HCT116 (cell line): ENCODE data around the gene ATP5PO.

Experiments
- CEBPB ChIP-seq: IDR thresholded peaks from 2 replicates; pipeline ENCODE4 v1.6.1; 2012; ENCODE audit warnings: low read depth
- CTCF ChIP-seq, 3 experiments: fragments of 200-600 bp in 1 of 3; sonication (generic) in 1 of 3; IDR thresholded peaks in 2 of 3; conservative IDR thresholded peaks in 1 of 3; 2 replicates each; pipeline ENCODE4 v1.5.1; 2012 to 2017; ENCODE audit warnings: low read depth in 2 of 3, low read length in 2 of 3, antibody characterized with exemption in 1 of 3, borderline replicate concordance in 1 of 3, control low read depth in 1 of 3, mild to moderate bottlenecking in 1 of 3, mixed read lengths in 1 of 3, mixed run types in 1 of 3, moderate library complexity in 1 of 3; ENCODE audit not compliant: insufficient read depth in 1 of 3
- EZH2 ChIP-seq: fragments of 200-600 bp; sonication (generic); IDR thresholded peaks from 2 replicates; pipeline ENCODE4 v1.6.1; 2017; ENCODE audit warnings: antibody characterized with exemption, mixed run types
- POLR2AphosphoS5 ChIP-seq: IDR thresholded peaks from 2 replicates; pipeline ENCODE4 v1.6.1; 2011; ENCODE audit warnings: mild to moderate bottlenecking, low read depth, low read length, moderate library complexity
- TF ChIP-seq, protein P1 (sequence below): IDR thresholded peaks from 2 replicates; pipeline ENCODE4 v1.6.1; 2012
- TF ChIP-seq, protein P2 (sequence below): IDR thresholded peaks from 2 replicates; pipeline ENCODE4 v1.6.1; 2012; ENCODE audit warnings: low read depth

GRCh38 chr21:33937146-33937545 lies 21.5 kb upstream of the ATP5PO start:
- TF ChIP-seq CEBPB (no peak), CTCF (IDR thresholded peaks at IDR 0.05 in 2 of 3, conservative IDR thresholded peaks at IDR 0.05 in 1 of 3; ENCODE audit: borderline replicate concordance in 1 of 3, insufficient read depth in 1 of 3, low read depth in 2 of 3, low read length in 2 of 3) (no peak), EZH2 (no peak), POLR2AphosphoS5 (no peak)
- TF ChIP-seq, protein P1, sequence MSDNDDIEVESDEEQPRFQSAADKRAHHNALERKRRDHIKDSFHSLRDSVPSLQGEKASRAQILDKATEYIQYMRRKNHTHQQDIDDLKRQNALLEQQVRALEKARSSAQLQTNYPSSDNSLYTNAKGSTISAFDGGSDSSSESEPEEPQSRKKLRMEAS, result no peak
- TF ChIP-seq, protein P2, sequence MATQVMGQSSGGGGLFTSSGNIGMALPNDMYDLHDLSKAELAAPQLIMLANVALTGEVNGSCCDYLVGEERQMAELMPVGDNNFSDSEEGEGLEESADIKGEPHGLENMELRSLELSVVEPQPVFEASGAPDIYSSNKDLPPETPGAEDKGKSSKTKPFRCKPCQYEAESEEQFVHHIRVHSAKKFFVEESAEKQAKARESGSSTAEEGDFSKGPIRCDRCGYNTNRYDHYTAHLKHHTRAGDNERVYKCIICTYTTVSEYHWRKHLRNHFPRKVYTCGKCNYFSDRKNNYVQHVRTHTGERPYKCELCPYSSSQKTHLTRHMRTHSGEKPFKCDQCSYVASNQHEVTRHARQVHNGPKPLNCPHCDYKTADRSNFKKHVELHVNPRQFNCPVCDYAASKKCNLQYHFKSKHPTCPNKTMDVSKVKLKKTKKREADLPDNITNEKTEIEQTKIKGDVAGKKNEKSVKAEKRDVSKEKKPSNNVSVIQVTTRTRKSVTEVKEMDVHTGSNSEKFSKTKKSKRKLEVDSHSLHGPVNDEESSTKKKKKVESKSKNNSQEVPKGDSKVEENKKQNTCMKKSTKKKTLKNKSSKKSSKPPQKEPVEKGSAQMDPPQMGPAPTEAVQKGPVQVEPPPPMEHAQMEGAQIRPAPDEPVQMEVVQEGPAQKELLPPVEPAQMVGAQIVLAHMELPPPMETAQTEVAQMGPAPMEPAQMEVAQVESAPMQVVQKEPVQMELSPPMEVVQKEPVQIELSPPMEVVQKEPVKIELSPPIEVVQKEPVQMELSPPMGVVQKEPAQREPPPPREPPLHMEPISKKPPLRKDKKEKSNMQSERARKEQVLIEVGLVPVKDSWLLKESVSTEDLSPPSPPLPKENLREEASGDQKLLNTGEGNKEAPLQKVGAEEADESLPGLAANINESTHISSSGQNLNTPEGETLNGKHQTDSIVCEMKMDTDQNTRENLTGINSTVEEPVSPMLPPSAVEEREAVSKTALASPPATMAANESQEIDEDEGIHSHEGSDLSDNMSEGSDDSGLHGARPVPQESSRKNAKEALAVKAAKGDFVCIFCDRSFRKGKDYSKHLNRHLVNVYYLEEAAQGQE, result no peak
